WTC11 (cell line): ENCODE data around the gene COX6B1. TPM values are rescaled to one million over a fixed set of nuclear protein-coding genes. Genes with fewer than 3 reads are reported as not detected.

ENCODE experiments used
- ATAC-seq: fragments of 200-7000 bp; cut with Tn5 transposase; 2 replicates; pipeline ENCODE4 v1.10.0; 2021; ENCODE audit warnings: mild to moderate bottlenecking, moderate library complexity
- CTCF ChIA-PET: fragments of 300-600 bp; sonication (Branson Sonifier 250); formaldehyde crosslinking; loops from one replicate; lab custom pipeline; 2021; ENCODE audit warnings: antibody characterized with exemption; lab: Charles Lee
- POLR2A ChIA-PET: fragments of 350-600 bp; sonication (Branson Sonifier 250); formaldehyde crosslinking; loops from one replicate; lab custom pipeline; 2021; ENCODE audit warnings: antibody characterized with exemption; lab: Charles Lee
- DNase-seq: peaks from one replicate; pipeline ENCODE4 v3.0.0; 2021; ENCODE audit warnings: low spot score
- H3K27ac Mint-ChIP-seq: 2 replicates; pipeline ENCODE4 v1.8.0; 2021; ENCODE audit warnings: mixed read lengths
- H3K27me3 Mint-ChIP-seq: 2 replicates; pipeline ENCODE4 v1.8.0; 2021; ENCODE audit warnings: low read depth, mild to moderate bottlenecking, moderate library complexity, mixed read lengths
- H3K36me3 Mint-ChIP-seq: 2 replicates; pipeline ENCODE4 v1.8.0; 2021; ENCODE audit warnings: mixed read lengths
- H3K4me1 Mint-ChIP-seq: 2 replicates; pipeline ENCODE4 v1.8.0; 2022; ENCODE audit warnings: mixed read lengths
- H3K4me3 Mint-ChIP-seq: 2 replicates; pipeline ENCODE4 v1.8.0; 2021; ENCODE audit warnings: mild to moderate bottlenecking, moderate library complexity, mixed read lengths
- H3K9me3 Mint-ChIP-seq: 2 replicates; pipeline ENCODE4 v1.8.0; 2021; ENCODE audit warnings: mixed read lengths
- ARID4B ChIP-seq: sonication (generic); formaldehyde crosslinking; IDR thresholded peaks from 2 replicates; pipeline ENCODE4 v1.8.0; 2023; ENCODE audit warnings: missing genetic modification reagents, mild to moderate bottlenecking, borderline replicate concordance
- ATF1 ChIP-seq: sonication (generic); formaldehyde crosslinking; IDR thresholded peaks from 2 replicates; pipeline ENCODE4 v1.8.1; 2023; ENCODE audit warnings: mild to moderate bottlenecking, moderate library complexity, missing genetic modification reagents
- E2F5 ChIP-seq: sonication (generic); formaldehyde crosslinking; IDR thresholded peaks from 2 replicates; pipeline ENCODE4 v1.8.1; 2022; ENCODE audit warnings: mild to moderate bottlenecking, moderate library complexity, missing genetic modification reagents
- ERG ChIP-seq: fragments of 250-450 bp; sonication (Bioruptor Pico); IDR thresholded peaks from 2 replicates; pipeline ENCODE4 v1.8.0; 2021; ENCODE audit warnings: mild to moderate bottlenecking
- ETV6 ChIP-seq: sonication (generic); formaldehyde crosslinking; IDR thresholded peaks from 2 replicates; pipeline ENCODE4 v1.8.1; 2022; ENCODE audit warnings: mild to moderate bottlenecking, missing genetic modification reagents
- FOXJ3 ChIP-seq: sonication (generic); formaldehyde crosslinking; IDR thresholded peaks from 2 replicates; pipeline ENCODE4 v1.9.0; 2021; ENCODE audit warnings: missing genetic modification reagents, mild to moderate bottlenecking, borderline replicate concordance
- SMAD4 ChIP-seq: sonication (generic); formaldehyde crosslinking; IDR thresholded peaks from 2 replicates; pipeline ENCODE4 v1.8.0; 2022; ENCODE audit warnings: mild to moderate bottlenecking, missing genetic modification reagents
- STAT6 ChIP-seq: sonication (generic); formaldehyde crosslinking; conservative IDR thresholded peaks from 2 replicates; pipeline ENCODE4 v1.8.1; 2023; ENCODE audit warnings: mild to moderate bottlenecking, low read depth, missing genetic modification reagents, moderate library complexity
- TEAD1 ChIP-seq: sonication (generic); formaldehyde crosslinking; IDR thresholded peaks from 2 replicates; pipeline ENCODE4 v1.8.0; 2022; ENCODE audit warnings: mild to moderate bottlenecking, missing genetic modification reagents
- TP53 ChIP-seq: sonication (generic); formaldehyde crosslinking; IDR thresholded peaks from 2 replicates; pipeline ENCODE4 v1.8.1; 2023; ENCODE audit warnings: mild to moderate bottlenecking, missing genetic modification reagents
- USF1 ChIP-seq: sonication (generic); formaldehyde crosslinking; IDR thresholded peaks from 2 replicates; pipeline ENCODE4 v1.8.0; 2022; ENCODE audit warnings: mild to moderate bottlenecking, missing genetic modification reagents
- USF2 ChIP-seq: sonication (generic); formaldehyde crosslinking; IDR thresholded peaks from 2 replicates; pipeline ENCODE4 v1.8.1; 2023; ENCODE audit warnings: mild to moderate bottlenecking, missing genetic modification reagents, moderate library complexity
- ZMAT4 ChIP-seq: fragments of 250-450 bp; sonication (Bioruptor Pico); IDR thresholded peaks from 2 replicates; pipeline ENCODE4 v1.9.0; 2021; ENCODE audit warnings: mild to moderate bottlenecking
- ZNF232 ChIP-seq: sonication (generic); formaldehyde crosslinking; IDR thresholded peaks from 2 replicates; pipeline ENCODE4 v1.8.0; 2022; ENCODE audit warnings: mild to moderate bottlenecking, missing genetic modification reagents
- ZNF416 ChIP-seq: fragments of 250-450 bp; sonication (Bioruptor Pico); IDR thresholded peaks from 2 replicates; pipeline ENCODE4 v1.9.0; 2021; ENCODE audit warnings: mild to moderate bottlenecking, inconsistent platforms
- ZNF423 ChIP-seq: fragments of 250-450 bp; sonication (Bioruptor Pico); IDR thresholded peaks from 2 replicates; pipeline ENCODE4 v2.1.2; 2022; ENCODE audit warnings: mild to moderate bottlenecking, moderate library complexity
- ZNF532 ChIP-seq: fragments of 250-450 bp; sonication (Bioruptor Pico); IDR thresholded peaks from 2 replicates; pipeline ENCODE4 v1.9.0; 2021; ENCODE audit warnings: mild to moderate bottlenecking, borderline replicate concordance
- ZSCAN18 ChIP-seq: fragments of 250-450 bp; sonication (Bioruptor Pico); IDR thresholded peaks from 2 replicates; pipeline ENCODE4 v2.1.2; 2022; ENCODE audit warnings: mild to moderate bottlenecking, moderate library complexity
- total RNA-seq: library from RNA; stranded (reverse); gene quantifications from 3 replicates; pipeline ENCODE4 v1.2.3, GENCODE V29; 2021

COX6B1 gene
- total RNA-seq, 1 experiment from 2014 or later: 536 TPM

GRCh38 chr19:35661995-35662340 is 13.8 kb downstream of the COX6B1 start (continued):
- no peak for TF ChIP-seq ZNF532 (CRISPR knock-in tag)
- no peak for TF ChIP-seq SMAD4 (CRISPR knock-in tag)
- TF ChIP-seq ZMAT4 (CRISPR knock-in tag): no peak
- no peak for TF ChIP-seq ZNF423 (CRISPR knock-in tag)
- no peak for TF ChIP-seq ZNF232
- no peak for TF ChIP-seq ZSCAN18
- TF ChIP-seq, all 79 proteins: peak for 0

GRCh38 chr19:35663981-35664380 is 15.9 kb downstream of the COX6B1 start:
- ChIA-PET CTCF (no interaction called here), POLR2A (no interaction called here)
- Mint-ChIP-seq H3K9me3 (no peaks in the 10 kb centered on the region), H3K4me1 (no peaks in the 10 kb centered on the region), H3K27ac (no peak overlapping the region), H3K27me3 (peaks cover 5% of the 10 kb centered on the region), H3K36me3 (peaks cover 4% of the 10 kb centered on the region), H3K4me3 (no peak overlapping the region)
- no peak for DNase-seq
- ATAC-seq: no peak
- TF ChIP-seq ZNF416 (CRISPR knock-in tag): no peak
- TF ChIP-seq ETV6 (CRISPR knock-in tag): no peak
- TF ChIP-seq ERG (CRISPR knock-in tag): no peak
- TF ChIP-seq ATF1 (CRISPR knock-in tag): no peak
- no peak for TF ChIP-seq TP53 (CRISPR knock-in tag)
- TF ChIP-seq ARID4B (CRISPR knock-in tag): no peak
- no peak for TF ChIP-seq USF1 (CRISPR knock-in tag)
- TF ChIP-seq STAT6 (CRISPR knock-in tag): no peak
- TF ChIP-seq FOXJ3 (CRISPR knock-in tag): no peak
- TF ChIP-seq E2F5: no peak
- TF ChIP-seq USF2: no peak
- TF ChIP-seq ZSCAN18: no peak
- TF ChIP-seq TEAD1 (CRISPR knock-in tag): no peak
